SK-N-MC (cell line): Measurements from ENCODE around the gene TTC28.

Experiments
- DNase-seq: peaks from one replicate; pipeline ENCODE4 v3.0.0-alpha.2; 2011; ENCODE audit warnings: low read depth, low spot score
- H3K27ac ChIP-seq: fragments of 200-600 bp; sonication (generic); 2 replicates; pipeline ENCODE4 v1.5.1; 2016; ENCODE audit warnings: mixed run types
- H3K36me3 ChIP-seq: fragments of 200-600 bp; sonication (generic); 2 replicates; pipeline ENCODE4 v1.6.1; 2017; ENCODE audit warnings: antibody characterized with exemption, low read length, mixed read lengths; ENCODE audit not compliant: insufficient read depth
- H3K4me3 ChIP-seq: fragments of 200-600 bp; sonication (generic); 2 replicates; pipeline ENCODE4 v1.5.1; 2016
- H3K9ac ChIP-seq: fragments of 200-600 bp; sonication (generic); 2 replicates; pipeline ENCODE4 v1.8.0; 2017; ENCODE audit warnings: mixed run types, mixed read lengths; ENCODE audit not compliant: insufficient read length
- H3K9me3 ChIP-seq: fragments of 200-600 bp; sonication (generic); 2 replicates; pipeline ENCODE4 v1.6.1; 2017; ENCODE audit warnings: low read depth, mild to moderate bottlenecking, antibody characterized with exemption, low read length, moderate library complexity, mixed read lengths
- EZH2 ChIP-seq: fragments of 200-600 bp; sonication (generic); IDR thresholded peaks from one replicate; pipeline ENCODE4 v1.6.1; 2017; ENCODE audit warnings: antibody characterized with exemption
- FOXP2 ChIP-seq: optimal IDR thresholded peaks from 2 replicates; pipeline ENCODE3; 2011; ENCODE audit warnings: mild to moderate bottlenecking, moderate library complexity; ENCODE audit not compliant: insufficient read depth; ENCODE audit errors: extremely low read length, control extremely low read depth
- POLR2AphosphoS5 ChIP-seq: IDR thresholded peaks from 2 replicates; pipeline ENCODE4 v1.6.1; 2012; ENCODE audit warnings: mild to moderate bottlenecking, low read depth, low read length, borderline replicate concordance

TTC28 gene

DNA sequence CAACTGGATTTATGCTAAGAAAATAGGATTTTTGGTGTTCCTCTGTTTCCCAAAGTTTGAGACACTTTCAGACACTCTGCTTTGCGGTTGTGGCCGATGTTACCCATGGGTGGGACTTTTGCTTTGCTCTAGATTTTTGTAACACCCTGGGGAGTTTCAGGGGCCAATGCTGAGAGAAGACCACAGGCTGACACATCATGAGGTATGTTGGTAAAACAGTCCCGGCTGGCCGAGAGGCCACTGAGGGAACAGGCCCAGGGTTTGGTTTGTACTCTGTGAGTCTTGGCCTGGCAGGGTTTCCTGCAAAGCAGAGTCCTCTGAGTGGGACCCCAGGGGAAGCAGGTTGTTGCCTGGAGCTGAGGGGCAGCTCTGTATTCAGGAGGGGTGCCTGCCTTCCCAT lies 682.1 kb downstream of the TTC28 start:
- DNase-seq = no peak
- Histone ChIP-seq H3K9ac (no peak overlapping the region), H3K27ac (no peak overlapping the region), H3K36me3 (peaks cover 14% of the 10 kb centered on the region; the same call in 1 of the 2 replicates), H3K9me3 (no peaks in the 10 kb centered on the region), H3K4me3 (no peak overlapping the region)
- no peak for TF ChIP-seq POLR2AphosphoS5
- TF ChIP-seq EZH2 = no peak
- TF ChIP-seq FOXP2 = no peak

DNA sequence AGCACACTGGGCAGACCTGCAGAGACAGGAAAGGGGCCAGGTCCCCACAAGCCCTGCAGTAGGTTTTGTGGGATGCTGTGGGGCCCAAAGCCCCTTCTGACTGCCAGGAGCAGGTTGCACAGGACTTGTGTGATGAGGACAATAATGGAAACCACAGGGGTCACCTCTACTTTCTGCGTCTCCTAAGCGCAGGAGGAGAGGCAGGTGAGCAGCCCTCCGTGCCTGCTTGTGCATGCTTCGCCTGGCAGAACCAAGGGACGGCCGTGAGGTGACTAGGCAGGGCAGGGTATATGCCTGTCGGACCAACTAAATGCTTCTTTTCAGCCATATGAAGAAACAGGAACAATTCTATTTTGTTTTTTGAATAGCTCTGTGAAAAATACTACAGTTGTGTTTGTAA lies 682.7 kb downstream of the TTC28 start:
- TF ChIP-seq EZH2 (no peak), POLR2AphosphoS5 (no peak), FOXP2 (no peak)
- Histone ChIP-seq H3K27ac (no peak overlapping the region), H3K36me3 (peaks cover 14% of the 10 kb centered on the region; the same call in 1 of the 2 replicates), H3K4me3 (no peak overlapping the region), H3K9ac (no peak overlapping the region), H3K9me3 (no peaks in the 10 kb centered on the region)
- DNase-seq = no peak

DNA sequence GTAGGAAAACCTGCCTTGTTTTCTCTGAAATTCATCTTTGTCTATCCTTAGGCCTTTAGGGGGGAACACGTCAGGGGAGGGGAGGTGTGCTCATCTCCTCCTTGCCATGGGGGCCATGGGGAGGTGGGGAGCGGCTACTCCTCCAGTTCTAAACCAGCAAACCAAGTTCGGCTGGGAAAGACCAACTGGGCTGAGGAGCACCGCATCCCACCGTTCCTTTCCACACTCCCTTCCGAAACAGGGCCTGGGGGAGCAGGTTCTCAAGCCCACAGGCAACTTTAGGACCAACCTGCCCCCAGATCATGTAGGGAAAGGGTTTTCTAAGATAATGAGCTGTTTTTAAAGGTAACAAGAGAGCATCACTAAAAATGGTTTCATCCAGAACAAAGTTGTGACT lies 683.1 kb downstream of the TTC28 start:
- Histone ChIP-seq H3K9me3 (no peaks in the 10 kb centered on the region), H3K9ac (no peak overlapping the region), H3K36me3 (peaks cover 19% of the 10 kb centered on the region; the same call in 1 of the 2 replicates), H3K4me3 (no peak overlapping the region), H3K27ac (no peak overlapping the region)
- TF ChIP-seq FOXP2 (no peak), EZH2 (no peak), POLR2AphosphoS5 (no peak)
- DNase-seq = no peak

DNA sequence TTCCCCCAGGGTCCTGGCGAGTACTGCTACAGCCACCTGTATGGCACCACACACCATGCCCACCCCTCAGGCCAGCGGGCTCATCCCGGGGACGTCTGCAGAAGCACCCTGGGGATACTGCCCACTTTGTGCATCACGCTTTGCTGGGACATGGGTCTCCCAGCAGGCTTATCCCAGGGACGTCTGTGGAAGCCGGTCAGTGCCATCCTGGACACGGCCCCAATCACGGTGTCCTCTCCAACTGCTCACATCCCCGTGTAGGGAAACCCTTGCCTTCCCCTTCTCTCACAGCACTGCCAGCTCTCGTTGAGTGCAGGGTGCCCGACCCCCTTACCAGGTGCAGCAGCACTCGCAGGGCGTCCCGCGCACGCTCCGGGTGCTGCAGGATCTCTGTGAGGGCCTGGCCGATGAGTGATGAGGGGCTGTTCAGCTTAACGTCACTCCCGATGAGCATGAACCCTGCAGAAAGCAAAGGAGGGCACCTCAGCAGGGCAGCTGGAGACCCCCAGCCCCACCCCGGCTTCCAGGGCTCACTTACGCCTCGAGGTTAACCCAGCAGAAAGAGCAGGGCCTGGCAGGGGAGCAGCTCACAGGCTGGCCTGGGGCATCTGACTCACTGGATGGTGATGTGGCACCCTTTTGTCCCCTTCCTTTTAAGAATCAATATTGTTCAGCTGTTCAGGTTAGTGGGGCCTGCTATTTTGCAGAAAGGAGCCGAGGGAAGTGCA lies 683.7 kb downstream of the TTC28 start:
- H3K9me3 ChIP-seq = no peaks in the 10 kb centered on the region
- no peak for DNase-seq
- TF ChIP-seq EZH2 (no peak), POLR2AphosphoS5 (no peak), FOXP2 (no peak)
- H3K4me3 ChIP-seq = no peak overlapping the region
- no peak overlapping the region for H3K27ac ChIP-seq
- no peak overlapping the region for H3K9ac ChIP-seq
- H3K36me3 ChIP-seq = peaks cover 19% of the 10 kb centered on the region; the same call in 1 of the 2 replicates

DNA sequence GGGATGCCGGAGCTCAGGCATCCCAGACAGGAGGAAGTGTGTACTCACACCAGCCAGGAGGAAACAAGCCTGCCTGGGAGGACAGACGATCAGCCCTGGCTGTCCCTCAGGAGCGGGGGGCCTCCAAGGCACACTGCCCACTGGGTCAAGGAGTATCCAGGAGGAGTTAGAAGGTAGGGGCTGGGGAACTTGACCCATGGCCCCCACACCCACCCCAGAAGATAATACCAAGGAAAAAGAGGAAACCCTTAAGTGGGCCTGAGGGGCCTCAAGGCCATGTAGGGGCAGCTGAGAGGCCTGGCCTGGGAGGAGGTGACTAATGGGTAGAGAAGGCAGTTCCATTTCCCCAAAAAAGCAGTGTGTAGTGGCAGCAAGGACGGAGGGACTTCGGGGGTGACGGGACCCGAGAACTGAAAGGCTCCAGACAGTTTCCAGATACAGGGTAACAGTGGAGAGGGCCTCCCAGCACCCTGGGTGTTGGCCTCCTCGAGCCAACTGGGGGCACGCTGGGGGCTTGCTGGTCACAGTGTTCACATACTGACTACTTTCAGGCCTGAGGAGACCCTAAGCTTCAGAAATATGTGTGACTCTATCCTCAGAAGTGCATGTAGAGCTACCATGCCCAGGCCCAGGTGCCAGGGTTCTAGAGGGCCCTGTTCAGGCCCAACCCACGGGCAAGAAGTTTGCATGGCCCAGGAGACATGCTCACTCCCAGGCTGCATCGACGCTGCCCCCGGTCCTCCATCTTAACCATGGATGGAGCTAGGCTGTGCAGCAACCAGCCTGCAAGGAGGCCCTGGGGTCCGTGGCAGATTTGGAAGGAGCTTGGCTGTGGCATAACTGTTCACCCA lies 684.9 kb downstream of the TTC28 start:
- Histone ChIP-seq H3K36me3 (peaks cover 19% of the 10 kb centered on the region; the same call in 1 of the 2 replicates), H3K9ac (no peak overlapping the region), H3K9me3 (no peaks in the 10 kb centered on the region), H3K27ac (no peak overlapping the region), H3K4me3 (no peak overlapping the region)
- no peak for DNase-seq
- no peak for TF ChIP-seq POLR2AphosphoS5
- no peak for TF ChIP-seq EZH2
- TF ChIP-seq FOXP2 = no peak

DNA sequence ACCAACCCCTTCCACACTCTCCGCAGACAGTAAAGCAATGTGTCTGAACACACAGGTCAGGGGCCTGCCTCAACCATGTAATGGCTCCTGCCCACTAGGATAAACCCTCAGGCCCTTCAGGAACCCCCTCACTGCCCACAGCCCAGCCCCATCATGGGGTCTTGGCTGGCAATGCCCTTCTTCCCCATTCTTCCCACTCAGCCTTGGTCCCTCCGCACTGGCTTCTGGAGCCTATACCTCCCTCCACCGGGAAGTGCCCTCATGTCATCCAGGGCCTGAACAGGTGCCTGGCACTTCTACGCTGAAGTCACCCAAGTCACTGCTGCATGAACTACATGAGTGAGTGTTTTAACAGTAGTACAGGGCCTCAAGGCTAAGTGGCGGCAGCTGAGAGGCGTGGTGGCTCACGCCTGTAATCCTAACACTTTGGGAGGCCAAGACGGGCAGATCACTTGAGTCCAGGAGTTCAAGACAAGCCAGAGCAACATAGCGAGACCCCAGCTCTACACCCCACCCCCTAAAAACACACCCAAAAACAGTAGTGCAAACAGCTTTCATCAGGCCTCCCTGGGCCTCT lies 685.8 kb downstream of the TTC28 start:
- H3K36me3 ChIP-seq = peaks cover 16% of the 10 kb centered on the region; the same call in 1 of the 2 replicates
- H3K27ac ChIP-seq = no peak overlapping the region
- no peak for DNase-seq
- TF ChIP-seq FOXP2 (no peak), EZH2 (no peak)
- no peak overlapping the region for H3K9ac ChIP-seq
- no peaks in the 10 kb centered on the region for H3K9me3 ChIP-seq
- no peak overlapping the region for H3K4me3 ChIP-seq

DNA sequence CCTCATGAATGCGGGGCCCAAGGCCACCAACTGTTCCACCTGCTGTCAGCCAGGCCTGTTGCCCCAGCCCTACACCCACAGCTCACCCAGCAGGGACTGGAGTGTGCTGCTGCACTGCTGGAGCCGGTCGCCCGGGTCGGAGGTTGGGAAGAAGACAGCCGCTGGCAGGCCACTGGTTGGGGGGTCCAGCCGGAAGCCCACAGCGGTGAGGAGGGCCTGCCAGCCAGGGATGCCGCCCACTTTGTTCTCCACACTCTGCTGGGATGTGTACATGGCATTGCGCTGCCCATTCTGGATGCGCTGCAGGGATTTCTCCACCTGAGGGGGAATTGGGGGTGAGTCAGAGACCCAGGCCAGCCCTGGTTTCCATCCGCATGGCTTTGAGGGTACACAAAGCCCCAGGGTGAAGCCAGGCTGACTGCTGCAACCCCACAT lies 686.4 kb downstream of the TTC28 start:
- no peak overlapping the region for H3K9ac ChIP-seq
- no peak for DNase-seq

DNA sequence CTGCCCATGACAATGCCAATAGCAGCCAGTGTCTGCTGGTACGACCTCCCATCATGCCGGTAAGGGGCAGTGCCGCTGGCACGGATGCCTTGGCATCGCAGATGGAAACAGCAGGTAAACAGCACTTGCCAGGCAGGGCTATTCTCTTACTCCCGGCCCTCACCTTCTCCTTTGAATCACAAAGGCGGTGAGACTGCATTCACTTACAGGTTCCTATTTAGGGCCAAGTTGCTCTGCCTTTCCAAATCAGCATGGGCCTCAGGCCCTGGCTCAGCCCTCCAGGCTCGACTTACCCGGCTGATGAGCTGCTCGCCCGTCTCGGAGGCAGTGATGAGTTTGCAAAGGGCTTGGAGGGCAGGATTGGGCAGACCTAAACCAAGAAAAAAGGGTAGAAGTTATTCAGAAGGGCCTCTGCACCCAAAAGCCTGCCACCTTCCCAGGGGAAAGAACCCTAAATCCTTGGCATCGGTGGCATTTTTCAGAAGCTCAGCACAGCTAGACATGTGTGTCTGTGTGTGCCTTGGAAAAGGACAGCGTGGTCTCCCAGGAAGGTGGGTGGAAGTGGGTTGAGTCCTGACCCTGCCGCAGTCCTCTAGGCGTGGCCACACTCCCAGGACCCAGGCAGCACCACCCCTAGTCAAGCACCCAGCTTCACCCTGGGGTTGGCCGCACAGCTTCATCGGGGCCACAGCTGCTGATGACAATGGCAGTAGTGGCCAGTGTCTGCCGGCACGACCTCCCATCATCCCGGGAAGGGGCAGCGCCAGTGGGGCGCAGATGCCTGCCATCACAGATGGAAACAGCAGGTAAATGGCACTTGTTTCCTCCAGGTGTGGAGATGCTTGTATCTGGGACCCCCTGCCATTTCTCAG lies 687.1 kb downstream of the TTC28 start:
- TF ChIP-seq EZH2 (no peak), FOXP2 (no peak), POLR2AphosphoS5 (no peak)
- Histone ChIP-seq H3K36me3 (peaks cover 9% of the 10 kb centered on the region; the same call in 1 of the 2 replicates), H3K27ac (no peak overlapping the region), H3K4me3 (no peak overlapping the region), H3K9me3 (no peaks in the 10 kb centered on the region), H3K9ac (no peak overlapping the region)
- DNase-seq = no peak

More for the DNA sequence above, 686.4 kb downstream of the TTC28 start:
- Histone ChIP-seq H3K27ac (no peak overlapping the region), H3K9me3 (no peaks in the 10 kb centered on the region), H3K36me3 (peaks cover 9% of the 10 kb centered on the region; the same call in 1 of the 2 replicates), H3K4me3 (no peak overlapping the region)
- TF ChIP-seq POLR2AphosphoS5 (no peak), EZH2 (no peak), FOXP2 (no peak)
